NB4 (cell line): ENCODE data around the gene HELZ.

Source experiments
- DNase-seq: peaks from one replicate; pipeline ENCODE4 v3.0.0; 2010; ENCODE audit warnings: low read depth
- H3K4me3 ChIP-seq: one replicate; pipeline ENCODE4 v1.5.1; 2011; ENCODE audit warnings: mild to moderate bottlenecking, low read depth, low read length, moderate library complexity
- CTCF ChIP-seq: IDR thresholded peaks from one replicate; pipeline ENCODE4 v1.5.1; 2012; ENCODE audit warnings: low read depth, low read length
- MAX ChIP-seq: IDR thresholded peaks from 2 replicates; pipeline ENCODE4 v1.6.1; 2011; ENCODE audit warnings: low read depth, low read length
- MYC ChIP-seq: IDR thresholded peaks from 2 replicates; pipeline ENCODE4 v1.6.1; 2011; ENCODE audit warnings: low read depth, low read length
- POLR2A ChIP-seq: IDR thresholded peaks from 2 replicates; pipeline ENCODE4 v1.6.1; 2011; ENCODE audit warnings: mild to moderate bottlenecking; ENCODE audit not compliant: insufficient read length; ENCODE audit errors: extremely low read depth

HELZ gene

GRCh38 chr17:67030641-67031040 lies 214.4 kb downstream of the HELZ start:
- H3K4me3 ChIP-seq, result no peak overlapping the region
- no peak for TF ChIP-seq MAX
- TF ChIP-seq MYC, result no peak
- TF ChIP-seq CTCF, result no peak
- no peak for TF ChIP-seq POLR2A
- DNase-seq, result no peak

DNA sequence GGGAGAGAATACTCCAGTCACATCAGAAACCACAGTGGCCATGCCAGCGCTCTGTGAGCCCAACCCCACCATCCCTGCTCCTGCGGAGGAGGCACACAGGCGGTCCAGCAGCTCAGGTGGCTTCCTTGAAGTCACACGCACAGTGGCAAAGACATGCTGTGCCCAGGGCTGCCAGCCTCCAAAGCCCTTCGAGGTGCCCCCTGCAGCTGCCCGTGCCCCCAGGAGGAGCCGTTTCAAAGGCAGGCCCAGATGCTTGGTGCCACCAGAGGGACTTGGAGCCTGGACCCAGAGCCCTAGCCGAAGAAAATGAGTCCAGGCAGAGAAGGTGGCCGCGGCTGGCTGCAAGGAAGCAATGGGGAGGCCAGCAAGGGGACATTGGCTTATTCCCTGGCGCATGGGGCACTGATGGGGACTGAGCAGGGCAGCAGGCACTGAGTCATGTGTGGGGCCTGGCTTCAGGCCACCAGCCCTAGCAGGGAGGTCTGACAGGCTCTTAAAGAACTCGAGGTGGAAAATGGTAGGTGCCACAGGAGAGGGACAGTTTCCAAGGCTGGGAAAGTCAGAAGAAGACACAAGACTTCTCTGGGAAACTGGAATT lies 217.9 kb downstream of the HELZ start:
- TF ChIP-seq CTCF (no peak), MAX (no peak)
- DNase-seq, result no peak
- H3K4me3 ChIP-seq, result no peak overlapping the region

DNA sequence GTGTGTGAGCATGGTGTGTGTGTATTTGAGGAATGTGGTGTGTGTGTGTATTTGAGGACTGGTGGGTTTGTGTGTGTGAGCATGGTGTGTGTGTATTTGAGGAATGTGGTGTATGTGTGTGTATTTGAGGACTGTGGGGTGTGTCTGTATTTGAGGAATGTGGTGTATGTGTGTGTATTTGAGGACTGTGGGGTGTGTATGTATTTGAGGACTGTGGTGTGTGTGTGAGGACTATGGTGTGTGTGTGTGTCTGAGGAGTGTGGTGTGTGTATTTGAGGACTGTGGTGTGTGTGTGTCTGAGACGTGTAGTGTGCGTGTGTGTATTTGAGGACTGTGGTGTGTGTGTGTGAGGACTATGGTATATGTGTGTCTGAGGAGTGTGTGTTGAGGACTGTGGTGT lies 218.7 kb downstream of the HELZ start:
- TF ChIP-seq MAX, result no peak
- TF ChIP-seq CTCF, result no peak
- TF ChIP-seq POLR2A, result no peak
- TF ChIP-seq MYC, result no peak
- no peak for DNase-seq
- H3K4me3 ChIP-seq, result no peak overlapping the region

GRCh38 chr17:67025216-67025792 lies 219.7 kb downstream of the HELZ start:
- TF ChIP-seq MYC (no peak), POLR2A (no peak), CTCF (no peak), MAX (no peak)
- H3K4me3 ChIP-seq, result no peak overlapping the region
- DNase-seq, result no peak

GRCh38 chr17:67024736-67025135 lies 220.3 kb downstream of the HELZ start:
- DNase-seq, result no peak
- no peak overlapping the region for H3K4me3 ChIP-seq
- no peak for TF ChIP-seq MAX

DNA sequence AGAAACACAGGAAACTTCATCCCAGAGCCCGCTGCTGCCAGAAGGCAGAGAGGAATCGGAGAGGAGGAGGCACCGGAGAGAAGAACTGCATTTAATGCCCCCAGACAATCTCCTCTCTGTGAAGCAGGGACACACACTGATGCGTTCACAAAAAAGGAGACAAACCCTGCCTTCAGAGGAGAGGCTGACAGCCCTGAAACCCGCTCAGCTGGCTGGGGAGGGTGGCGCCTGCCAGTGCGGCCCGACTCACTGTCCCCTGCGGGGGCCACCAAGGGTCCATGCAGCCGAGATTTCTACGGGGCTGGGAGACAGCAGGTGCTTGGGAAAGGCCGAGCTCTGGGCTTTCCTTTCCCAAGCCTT lies 222.6 kb downstream of the HELZ start:
- DNase-seq, result no peak
- TF ChIP-seq MAX, result no peak
- TF ChIP-seq CTCF, result no peak
- no peak for TF ChIP-seq POLR2A
- TF ChIP-seq MYC, result no peak

More for the DNA sequence above, 222.6 kb downstream of the HELZ start:
- no peak overlapping the region for H3K4me3 ChIP-seq
